Measurements from ENCODE around the gene ADAMTS9.

The ADAMTS9 gene, protein sequence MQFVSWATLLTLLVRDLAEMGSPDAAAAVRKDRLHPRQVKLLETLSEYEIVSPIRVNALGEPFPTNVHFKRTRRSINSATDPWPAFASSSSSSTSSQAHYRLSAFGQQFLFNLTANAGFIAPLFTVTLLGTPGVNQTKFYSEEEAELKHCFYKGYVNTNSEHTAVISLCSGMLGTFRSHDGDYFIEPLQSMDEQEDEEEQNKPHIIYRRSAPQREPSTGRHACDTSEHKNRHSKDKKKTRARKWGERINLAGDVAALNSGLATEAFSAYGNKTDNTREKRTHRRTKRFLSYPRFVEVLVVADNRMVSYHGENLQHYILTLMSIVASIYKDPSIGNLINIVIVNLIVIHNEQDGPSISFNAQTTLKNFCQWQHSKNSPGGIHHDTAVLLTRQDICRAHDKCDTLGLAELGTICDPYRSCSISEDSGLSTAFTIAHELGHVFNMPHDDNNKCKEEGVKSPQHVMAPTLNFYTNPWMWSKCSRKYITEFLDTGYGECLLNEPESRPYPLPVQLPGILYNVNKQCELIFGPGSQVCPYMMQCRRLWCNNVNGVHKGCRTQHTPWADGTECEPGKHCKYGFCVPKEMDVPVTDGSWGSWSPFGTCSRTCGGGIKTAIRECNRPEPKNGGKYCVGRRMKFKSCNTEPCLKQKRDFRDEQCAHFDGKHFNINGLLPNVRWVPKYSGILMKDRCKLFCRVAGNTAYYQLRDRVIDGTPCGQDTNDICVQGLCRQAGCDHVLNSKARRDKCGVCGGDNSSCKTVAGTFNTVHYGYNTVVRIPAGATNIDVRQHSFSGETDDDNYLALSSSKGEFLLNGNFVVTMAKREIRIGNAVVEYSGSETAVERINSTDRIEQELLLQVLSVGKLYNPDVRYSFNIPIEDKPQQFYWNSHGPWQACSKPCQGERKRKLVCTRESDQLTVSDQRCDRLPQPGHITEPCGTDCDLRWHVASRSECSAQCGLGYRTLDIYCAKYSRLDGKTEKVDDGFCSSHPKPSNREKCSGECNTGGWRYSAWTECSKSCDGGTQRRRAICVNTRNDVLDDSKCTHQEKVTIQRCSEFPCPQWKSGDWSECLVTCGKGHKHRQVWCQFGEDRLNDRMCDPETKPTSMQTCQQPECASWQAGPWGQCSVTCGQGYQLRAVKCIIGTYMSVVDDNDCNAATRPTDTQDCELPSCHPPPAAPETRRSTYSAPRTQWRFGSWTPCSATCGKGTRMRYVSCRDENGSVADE (N-terminal part only)

DNA sequence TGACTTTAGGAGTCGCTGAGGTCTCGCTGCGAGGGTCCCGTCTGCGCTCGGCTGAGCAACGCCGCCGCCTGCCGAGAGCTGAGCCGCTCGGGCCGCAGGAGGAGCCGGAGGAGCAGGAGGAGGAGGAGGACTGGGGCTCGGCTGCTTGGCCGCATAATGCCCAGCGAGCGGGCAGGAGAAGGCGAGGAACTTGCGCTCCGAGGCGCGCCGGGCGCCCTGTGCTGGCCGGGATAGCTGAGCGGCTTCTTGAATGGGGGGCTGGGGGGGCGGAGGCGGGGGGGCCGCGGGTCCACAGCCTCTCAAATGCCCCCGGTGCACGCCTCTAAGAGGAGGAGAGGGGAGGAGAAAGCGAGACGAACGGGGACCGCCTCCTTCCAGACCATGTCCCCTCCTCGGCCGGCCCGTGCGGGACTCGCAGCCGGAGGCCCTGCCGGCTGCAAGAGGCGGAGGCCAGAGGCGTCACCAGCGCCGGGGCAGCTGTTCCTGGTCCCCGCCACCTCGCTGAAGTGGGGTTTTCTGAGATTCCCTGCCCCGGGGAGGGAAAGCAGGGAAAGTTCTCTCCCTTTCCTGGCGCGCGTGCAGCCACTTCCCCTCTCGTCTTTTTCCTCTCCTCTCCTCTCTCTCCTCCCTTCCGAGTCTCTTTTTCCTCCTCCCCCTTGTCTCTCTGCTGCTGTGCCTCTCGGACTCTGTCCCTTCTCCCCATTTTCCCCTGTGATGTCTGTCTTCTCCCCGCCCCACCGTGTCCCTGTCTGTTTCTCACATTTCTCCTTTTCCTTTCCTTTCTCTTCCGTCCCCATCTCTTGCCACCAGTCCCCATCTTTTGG lies at the start of gene ADAMTS9:
Gene ADAMTS9 (minus strand): TSS at position 220 of the 824 bp plus-strand sequence. CDS start 343 bp downstream, outside the sequence.
- peak; percentile 51 for DNase-seq

DNA sequence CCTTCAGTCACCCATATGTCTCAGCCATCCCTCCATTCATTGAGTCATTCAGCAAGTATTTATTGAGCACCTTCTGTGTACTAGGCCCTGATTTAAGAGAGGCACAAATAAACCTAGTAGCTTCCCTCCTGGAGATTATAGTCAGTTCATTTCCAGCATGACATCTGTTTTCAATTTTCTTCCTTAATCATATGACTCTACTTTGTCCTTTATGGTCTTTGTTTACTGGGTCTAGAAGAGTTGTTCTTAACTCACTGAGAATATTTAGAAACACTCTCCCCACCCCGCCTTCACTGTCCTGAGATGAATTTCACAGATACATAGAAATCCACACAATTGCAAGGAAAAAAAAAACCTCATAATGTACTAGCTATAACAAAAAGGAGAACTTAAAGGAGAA lies 44.8 kb upstream of the ADAMTS9 start:
- no peak for DNase-seq

DNA sequence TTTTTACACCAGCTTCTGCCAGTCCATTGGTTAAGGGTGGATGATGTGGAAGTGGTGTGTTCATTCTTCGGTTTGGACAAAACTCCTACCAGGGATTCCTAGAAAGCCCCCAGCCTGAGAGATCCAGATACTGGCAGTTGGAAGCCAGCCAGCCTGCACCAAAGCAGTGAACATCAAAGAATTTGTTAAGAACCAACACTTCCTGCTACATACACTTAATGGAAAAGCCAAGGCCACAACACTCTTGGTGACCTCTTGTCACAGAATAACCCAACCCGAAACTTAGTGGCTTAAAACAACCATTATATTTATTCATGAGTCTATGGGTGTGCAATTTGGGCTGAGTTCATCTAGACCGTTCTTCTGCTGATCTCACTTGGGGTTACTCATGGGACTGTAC lies 42.9 kb upstream of the ADAMTS9 start:
- DNase-seq, result no peak

DNA sequence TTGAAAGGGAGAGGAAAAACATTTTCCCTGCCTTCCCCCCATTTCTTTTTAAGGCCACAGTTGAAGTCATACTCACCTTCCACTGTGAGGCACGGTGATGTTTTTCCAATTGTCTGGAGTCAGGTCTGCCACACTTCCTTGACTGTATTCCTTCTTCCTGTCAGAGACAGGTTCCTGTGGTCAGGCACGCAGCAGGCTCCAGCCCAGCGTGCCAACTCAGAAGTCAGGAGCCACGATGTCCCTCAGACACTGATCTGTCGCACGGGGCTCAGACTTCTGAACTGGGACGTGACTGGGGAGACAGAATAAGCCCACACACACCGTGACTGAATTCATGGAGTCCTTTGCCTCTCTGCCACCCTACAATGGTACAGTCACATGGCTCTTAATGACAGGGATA lies 41.2 kb upstream of the ADAMTS9 start:
- no peak for DNase-seq

DNA sequence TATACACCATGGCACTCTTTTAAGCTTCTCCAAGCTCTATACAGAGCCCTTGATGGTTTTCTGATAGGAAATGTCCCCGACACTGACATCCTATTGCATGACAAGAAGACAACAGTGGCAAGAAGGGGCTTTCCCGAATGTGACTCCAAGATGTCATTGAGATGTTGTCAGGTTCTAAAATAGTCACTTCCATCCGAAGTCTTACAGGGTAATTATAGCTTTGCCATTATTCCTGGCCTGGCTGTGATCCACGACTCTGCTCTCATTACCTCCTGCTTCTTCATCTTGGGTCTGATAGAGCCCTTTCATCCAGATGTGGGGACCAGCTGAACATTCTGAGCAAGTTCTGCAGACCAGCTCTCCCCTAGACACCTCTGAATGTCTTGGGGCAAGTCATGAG lies 40.6 kb upstream of the ADAMTS9 start:
- no peak for DNase-seq

DNA sequence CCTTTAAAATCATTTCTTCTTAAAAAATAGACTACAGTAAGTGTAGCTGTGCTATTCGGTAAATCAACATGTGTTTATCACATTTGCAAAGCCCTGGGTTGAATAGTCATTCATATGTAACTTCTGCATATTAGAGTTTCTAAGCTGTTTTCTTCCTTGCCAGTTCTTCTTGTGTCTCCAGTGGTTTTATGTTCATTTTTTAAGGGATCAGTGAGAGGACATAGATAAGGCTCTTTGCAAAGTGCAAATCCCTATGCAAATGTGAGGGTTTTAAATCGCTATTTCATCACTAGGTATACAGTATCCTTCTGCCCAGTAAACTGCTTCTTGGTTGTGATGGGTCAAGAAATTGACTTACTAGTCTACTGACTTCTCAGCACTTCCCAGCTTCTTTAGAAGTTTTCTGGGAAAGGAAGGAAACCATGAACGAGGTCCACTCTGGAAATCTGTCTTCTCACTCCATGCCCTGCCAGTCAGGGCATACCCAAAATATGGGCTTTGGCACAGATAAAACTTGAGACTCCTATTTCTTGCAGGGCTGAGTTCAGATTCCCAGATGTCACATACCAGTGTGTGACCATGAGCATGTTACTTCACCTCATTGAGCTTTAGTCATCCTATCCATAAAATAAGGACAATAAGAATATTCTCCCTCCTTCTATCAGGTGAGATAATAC lies 38.8 kb upstream of the ADAMTS9 start:
- no peak for DNase-seq

DNA sequence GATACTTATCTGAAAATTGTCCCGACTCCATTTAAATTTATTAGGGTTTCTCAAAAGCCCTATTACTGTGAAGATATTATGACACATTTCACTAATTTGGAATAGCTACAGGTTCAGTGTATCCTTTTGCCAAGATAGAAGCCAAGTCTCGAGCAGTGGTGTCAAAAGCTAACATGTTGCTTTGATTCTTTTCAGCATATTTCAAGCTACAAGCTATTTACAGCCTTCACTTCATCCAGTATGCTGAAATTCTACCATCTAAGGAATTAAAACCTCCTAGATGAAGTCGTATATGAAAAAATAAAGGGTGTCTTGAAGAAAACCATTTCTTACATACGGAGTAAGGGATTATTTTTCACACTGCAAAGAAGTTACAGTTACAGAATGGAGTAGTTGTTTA lies 31.2 kb upstream of the ADAMTS9 start:
- DNase-seq, result no peak

DNA sequence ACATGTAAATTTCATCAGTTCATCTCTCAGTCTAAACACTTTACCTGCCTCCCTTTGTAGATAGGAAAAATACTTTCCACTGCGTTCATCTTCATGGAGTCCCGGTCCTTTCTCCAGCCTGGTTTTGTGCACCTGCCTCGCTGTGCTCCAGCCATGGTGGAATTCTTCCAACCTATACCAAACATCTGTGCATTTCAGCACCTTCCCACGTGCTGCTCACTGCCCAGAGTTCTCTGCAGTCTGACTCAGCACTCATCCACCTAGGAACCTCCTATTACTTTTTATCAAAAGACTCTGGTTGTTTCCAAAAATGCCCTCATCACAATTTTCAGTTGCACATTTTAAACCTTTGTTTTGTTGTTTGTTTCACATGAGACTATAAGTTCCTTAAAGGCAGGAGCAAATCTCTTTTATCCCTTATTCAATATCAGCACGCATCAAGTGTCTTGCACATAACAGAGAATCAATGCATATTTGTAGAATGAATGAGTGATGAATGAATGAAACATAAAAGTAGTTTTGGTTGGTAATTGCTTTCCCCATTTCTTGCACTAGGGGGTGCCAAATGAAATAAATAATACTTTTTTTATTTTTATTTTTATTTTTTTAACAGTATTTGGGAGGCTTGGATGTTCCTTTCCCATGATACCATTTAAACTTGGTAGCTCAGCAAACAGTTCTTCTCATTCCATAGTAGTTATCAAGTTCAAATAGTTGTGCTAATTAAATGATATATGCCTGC lies 30.2 kb upstream of the ADAMTS9 start:
- no peak for DNase-seq

DNA sequence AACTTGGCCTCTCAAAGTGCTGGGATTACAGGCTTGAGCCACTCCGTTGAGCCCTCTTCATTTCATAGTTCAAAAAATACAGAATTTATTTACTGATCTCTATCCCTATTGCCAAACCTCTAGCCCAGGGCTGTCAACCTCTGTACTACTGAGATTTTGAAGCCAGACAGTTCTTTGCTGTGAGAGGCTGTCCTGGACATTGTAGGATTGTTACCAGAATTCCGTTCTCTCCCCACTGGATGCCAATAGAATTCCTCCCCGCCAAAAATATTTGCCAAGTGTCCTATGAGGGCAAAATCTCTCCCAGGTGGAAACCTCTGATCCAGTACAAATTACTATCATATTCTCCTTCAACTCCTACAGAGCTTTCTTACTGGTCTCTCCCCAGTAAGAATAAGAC lies 29.6 kb upstream of the ADAMTS9 start:
- no peak for DNase-seq

DNA sequence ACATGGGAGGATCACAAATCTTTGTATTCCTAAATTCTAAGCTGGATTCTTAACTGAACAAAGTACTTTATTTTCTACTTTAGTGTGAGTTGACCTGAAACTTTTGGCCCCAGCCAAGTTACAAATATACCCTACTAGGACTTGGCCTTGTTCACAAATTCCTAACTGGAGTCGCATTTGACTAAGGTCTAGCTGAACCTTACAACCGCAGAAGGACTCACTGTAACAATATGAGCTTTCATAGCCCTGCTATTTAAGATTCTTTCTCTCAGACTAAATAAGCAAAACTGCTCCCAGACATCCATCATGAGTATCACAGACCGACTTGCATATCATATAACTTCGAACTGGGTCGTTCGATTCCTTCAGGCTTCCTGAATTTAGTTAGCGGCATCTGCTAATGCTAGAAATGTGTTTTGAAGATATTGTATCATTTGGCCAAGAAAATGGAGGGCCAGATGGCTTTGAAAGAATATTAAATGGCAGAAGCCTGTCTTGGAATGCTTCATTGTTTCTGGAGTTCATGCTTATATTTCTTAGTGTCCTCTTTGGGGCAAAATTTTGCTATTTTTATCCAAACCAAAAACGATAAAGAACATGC lies 28.4 kb upstream of the ADAMTS9 start:
- no peak for DNase-seq

DNA sequence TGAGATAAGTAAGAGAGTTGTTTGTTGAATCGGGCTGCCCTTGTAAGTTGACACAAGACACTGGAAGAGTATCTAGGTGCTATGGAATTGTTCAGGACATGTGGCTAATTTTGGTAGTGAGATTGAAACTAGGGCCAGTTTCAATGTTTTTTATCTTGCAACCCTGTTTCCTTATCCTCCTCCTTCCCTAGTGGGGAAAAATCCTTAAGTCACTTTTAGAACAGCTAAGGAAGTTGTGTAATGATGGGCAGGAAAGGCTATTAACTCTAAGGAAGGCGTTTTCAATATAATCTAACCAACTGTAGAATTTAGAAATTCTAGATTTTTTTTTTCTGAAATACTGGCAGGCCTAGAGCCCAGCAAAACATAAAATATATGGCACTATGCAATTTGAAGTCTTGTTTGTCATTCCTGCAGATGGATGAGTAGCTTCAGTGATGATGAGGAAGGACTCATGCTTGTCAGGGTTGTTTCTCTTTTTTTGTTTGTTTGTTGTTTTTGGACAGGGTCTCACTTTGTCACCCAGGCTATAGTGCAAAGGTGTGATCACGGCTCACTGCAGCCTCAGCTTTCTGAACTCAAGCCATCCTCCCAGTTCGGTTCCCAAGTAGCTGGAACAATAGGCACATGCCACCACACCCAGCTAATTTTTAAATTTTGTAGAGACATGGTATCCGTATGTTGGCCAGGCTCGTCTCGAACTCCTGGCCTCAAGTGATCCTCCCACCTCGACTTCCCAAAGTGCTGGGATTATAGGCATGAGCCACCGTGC lies 27.6 kb upstream of the ADAMTS9 start:
- no peak for DNase-seq

DNA sequence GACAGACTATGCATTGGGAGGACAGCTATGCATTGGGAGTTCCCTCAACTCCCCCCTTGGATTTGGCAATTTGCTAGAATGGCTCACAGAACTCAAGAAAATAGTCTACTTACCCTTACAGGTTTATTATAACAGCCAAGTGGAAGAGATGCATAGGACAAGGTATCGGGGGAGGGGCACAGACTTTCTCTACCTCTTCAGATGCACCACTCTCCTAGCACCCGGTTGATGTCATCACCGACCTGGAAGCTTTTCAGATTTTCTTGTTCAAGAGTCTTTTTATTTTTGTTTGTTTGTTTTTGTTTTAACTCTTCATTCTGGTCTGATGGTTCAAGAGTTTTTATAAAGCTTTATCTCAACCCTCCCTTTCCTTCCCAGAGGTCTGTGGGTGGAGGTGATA lies 20.7 kb upstream of the ADAMTS9 start:
- no peak for DNase-seq

DNA sequence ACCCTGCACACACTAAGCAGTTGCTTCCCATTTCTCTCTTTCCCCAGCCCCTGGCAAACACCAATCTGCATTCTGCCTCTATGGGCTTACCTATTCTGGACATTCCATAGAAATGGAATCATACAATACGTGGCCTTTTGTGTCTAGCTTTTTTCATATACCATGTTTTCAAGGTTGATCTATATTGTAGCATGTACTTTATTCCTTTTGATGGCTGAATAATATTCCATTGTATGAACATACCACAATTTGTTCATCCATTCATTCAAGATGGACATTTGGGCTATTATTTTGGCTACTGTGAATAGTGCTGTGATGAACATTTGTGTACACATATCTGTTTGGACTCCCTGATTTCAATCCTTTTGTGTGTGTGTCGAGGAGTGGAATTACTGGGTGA lies 18.1 kb upstream of the ADAMTS9 start:
- DNase-seq, result no peak

DNA sequence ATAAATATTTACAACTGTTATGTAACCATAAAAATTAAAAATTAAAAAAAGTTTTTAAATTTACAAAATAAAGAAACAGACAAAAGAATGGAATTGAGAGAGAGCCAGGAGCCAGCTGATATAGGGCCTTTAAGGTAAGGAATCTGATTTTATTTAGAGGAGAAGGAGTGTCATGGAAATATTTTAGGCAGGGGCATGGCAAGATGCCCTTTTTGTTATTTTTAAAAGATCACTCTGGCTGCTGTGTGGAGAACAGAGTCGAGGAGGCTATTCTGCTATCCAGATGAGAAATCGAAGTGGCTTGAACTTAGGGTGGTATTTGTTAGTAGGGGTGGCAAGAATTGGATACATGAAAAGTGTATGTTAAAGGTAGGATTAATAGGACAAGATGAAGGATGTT lies 9.1 kb upstream of the ADAMTS9 start:
- DNase-seq, result no peak

DNA sequence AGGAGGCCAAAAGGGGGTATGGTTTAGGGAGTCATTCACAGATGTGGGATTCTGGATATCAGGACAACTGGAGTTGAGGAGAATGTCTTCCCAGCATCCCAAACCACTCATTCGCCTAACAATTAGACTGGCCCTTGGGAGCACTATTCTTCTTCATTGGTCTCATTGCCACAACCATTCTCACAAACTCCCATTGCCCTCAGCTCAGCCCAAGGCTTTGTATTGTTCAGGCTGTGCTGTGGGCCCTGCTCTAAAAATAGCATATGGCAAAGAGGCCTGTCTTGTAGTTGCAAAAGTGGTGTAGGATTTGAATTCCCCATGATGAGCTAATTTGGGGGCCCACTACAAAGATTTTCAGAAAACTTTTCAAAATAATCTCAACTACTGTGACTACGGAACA lies 6.3 kb upstream of the ADAMTS9 start:
- DNase-seq, result no peak

DNA sequence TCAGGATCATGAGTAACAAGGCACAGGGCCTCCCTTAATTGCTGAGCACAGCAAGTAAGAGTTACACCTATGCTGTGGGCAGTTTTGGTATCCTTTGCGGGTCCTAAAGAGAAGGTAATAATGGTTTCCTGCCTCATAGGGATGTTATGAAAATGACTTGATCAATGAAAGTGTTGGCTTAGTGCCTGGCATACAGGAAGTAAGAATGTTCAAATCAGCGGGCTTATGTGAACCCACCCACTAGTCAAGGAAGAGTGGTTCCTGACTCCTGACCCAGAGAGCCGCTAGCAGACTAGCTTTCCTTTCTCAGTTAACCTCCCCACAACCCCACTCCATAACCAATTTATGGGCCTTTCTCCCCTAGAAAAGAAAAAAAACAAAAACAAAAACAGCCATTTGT lies 5.2 kb upstream of the ADAMTS9 start:
- DNase-seq, result no peak

DNA sequence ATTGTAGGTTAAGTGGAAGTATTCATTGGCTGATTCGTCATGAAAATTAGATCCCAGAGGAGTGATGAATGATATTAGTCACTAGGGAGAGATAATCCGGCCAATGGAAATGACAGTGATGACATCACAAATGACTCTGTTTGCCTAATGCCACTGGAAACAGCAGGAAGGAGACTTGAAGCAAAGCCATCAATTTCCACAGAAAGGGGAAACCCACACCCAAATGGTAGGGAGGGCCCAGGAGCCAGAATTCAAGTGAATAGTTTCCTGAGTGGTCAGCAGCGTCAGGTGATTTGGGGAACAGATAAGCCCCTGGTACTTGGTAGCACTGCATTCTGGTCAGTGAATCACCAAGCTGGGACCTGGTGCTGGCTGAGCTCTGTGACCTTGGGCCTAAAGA lies 3.3 kb upstream of the ADAMTS9 start:
- DNase-seq, result no peak

DNA sequence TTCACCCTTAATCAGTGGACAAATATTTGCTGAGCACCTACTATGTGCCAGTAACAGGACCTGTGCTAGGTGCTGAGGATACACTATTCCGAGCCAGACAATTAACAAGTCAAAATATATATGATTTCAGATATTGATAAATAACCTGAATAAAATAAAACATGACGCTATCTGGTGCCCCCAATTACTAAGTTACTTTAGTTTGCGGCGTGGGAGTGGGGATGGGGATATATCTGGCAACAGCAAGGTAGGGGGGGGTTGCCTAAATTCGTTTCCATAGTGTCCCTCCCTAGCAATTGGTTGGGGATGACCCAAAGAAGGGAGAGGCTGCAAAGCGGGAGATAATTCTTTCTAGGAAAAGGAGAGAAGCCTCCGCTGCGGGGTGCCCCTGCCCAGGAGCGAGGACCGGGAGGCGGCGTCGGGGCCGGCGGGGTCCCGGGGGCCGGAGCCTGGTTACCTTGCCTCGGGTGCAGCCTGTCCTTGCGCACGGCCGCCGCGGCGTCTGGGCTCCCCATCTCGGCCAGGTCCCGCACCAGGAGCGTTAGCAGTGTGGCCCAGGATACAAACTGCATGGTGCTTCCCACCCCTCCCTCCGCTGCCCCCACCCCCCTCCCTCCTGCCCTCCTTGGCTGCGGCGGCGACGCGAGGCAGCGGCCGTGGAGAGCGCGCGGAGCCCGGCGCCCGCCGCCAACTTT lies 567 bp downstream of the ADAMTS9 start:
- DNase-seq, result peak; percentile 22

DNA sequence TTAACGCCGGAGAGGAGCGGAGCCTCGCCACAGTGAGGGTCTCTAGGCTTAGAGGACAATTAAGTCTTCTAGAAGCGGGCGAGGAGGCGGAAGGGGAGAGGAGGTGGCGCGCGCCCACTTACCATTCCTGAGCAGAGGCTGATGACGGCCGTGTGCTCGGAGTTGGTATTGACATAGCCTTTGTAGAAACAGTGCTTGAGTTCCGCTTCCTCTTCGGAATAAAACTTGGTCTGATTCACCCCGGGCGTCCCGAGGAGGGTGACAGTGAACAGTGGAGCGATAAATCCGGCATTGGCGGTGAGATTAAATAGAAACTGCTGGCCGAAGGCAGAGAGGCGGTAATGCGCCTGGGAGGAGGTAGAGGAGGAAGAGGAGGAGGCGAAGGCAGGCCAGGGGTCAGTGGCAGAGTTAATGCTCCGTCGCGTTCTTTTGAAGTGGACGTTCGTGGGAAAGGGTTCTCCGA lies 1.3 kb downstream of the ADAMTS9 start:
- DNase-seq, result peak; percentile 13
